Karpas-422 (cell line): ENCODE measurements around the gene SPN. TPM values are rescaled to one million over a fixed set of nuclear protein-coding genes. Genes with fewer than 3 reads are reported as not detected.

Source experiments
- DNase-seq: peaks from one replicate; pipeline ENCODE4 v3.0.0-alpha.2; 2015
- H2AFZ ChIP-seq: fragments of 200-600 bp; sonication (generic); 2 replicates; pipeline ENCODE4 v1.6.1; 2014; ENCODE audit warnings: antibody characterized with exemption, low read length, mixed read lengths
- H3K27ac ChIP-seq: fragments of 200-600 bp; sonication (generic); 2 replicates; pipeline ENCODE4 v1.5.1; 2014; ENCODE audit warnings: mild to moderate bottlenecking, low read length, moderate library complexity
- H3K27me3 ChIP-seq: fragments of 200-600 bp; sonication (generic); 2 replicates; pipeline ENCODE4 v1.6.1; 2014; ENCODE audit warnings: low read length, mixed read lengths
- H3K36me3 ChIP-seq: fragments of 200-600 bp; sonication (generic); 2 replicates; pipeline ENCODE4 v1.6.1; 2014; ENCODE audit warnings: low read length, mixed read lengths; ENCODE audit not compliant: insufficient read depth
- H3K4me1 ChIP-seq: fragments of 200-600 bp; sonication (generic); 2 replicates; pipeline ENCODE4 v1.6.1; 2014; ENCODE audit warnings: mild to moderate bottlenecking, low read length, mixed read lengths
- H3K4me2 ChIP-seq: fragments of 200-600 bp; sonication (generic); 2 replicates; pipeline ENCODE4 v1.6.1; 2014; ENCODE audit warnings: low read length, low read depth, mild to moderate bottlenecking; ENCODE audit not compliant: poor library complexity, severe bottlenecking
- H3K4me3 ChIP-seq: fragments of 200-600 bp; sonication (generic); 2 replicates; pipeline ENCODE4 v1.5.1; 2014; ENCODE audit warnings: mild to moderate bottlenecking, antibody characterized with exemption, low read length, mixed read lengths
- H3K79me2 ChIP-seq: fragments of 200-600 bp; sonication (generic); 2 replicates; pipeline ENCODE4 v1.6.1; 2014; ENCODE audit warnings: mild to moderate bottlenecking, low read length, mixed read lengths
- H3K9ac ChIP-seq: fragments of 200-600 bp; sonication (generic); 2 replicates; pipeline ENCODE4 v1.6.0; 2014; ENCODE audit warnings: low read length
- H3K9me2 ChIP-seq: fragments of 200-600 bp; sonication (generic), shearing (Covaris generic); replicated peaks from 2 replicates; pipeline ENCODE4 v1.6.0; 2014; ENCODE audit warnings: mild to moderate bottlenecking, low read length, moderate library complexity; ENCODE audit not compliant: insufficient read depth
- H3K9me3 ChIP-seq: fragments of 300-700, 200-600 bp; sonication (generic); 2 replicates; pipeline ENCODE4 v1.6.1; 2014; ENCODE audit warnings: low read length, mixed read lengths
- H4K20me1 ChIP-seq: fragments of 200-600 bp; sonication (generic); 2 replicates; pipeline ENCODE4 v1.6.1; 2014; ENCODE audit warnings: mild to moderate bottlenecking, antibody characterized with exemption, low read length, low read depth; ENCODE audit not compliant: insufficient read depth
- total RNA-seq: library from RNA; depleted of rRNA; stranded (reverse); fragments of >200 nt; shearing (Covaris generic); gene quantifications from 2 replicates; pipeline ENCODE4 v1.2.3, GENCODE V29; 2014; ENCODE audit warnings: low replicate concordance; rRNA removed

SPN gene
- total RNA-seq, 1 experiment from 2014 or later, result 0.63 TPM

DNA sequence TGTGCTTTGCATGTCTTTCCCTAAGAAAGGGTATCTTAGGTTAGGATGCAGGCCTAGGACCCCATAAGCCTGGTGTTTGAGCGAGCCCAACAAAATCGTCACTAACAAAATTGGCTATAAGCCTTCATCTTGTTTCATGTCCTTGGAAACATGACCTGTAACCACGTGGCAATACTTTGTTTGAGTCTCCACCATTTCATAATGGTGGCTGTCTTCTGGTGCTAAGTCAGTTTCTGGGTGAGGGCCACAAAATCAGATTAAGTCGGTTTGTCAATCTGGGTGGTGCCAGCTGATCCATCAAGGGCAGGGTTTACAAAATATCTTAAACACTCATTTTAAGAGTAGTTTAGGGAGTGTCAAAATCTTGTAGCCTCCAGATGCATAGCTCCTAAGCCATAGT lies 49.8 kb downstream of the SPN start:
- Histone ChIP-seq H3K4me2 (no peak overlapping the region), H3K4me1 (peaks cover 29% of the 10 kb centered on the region), H2AFZ (no peak overlapping the region), H3K79me2 (no peaks in the 10 kb centered on the region), H3K9me3 (no peaks in the 10 kb centered on the region), H3K27me3 (no peaks in the 10 kb centered on the region), H4K20me1 (no peaks in the 10 kb centered on the region), H3K9me2 (no peaks in the 10 kb centered on the region), H3K4me3 (no peak overlapping the region), H3K36me3 (no peaks in the 10 kb centered on the region), H3K9ac (no peak overlapping the region), H3K27ac (no peak overlapping the region)
- no peak for DNase-seq

DNA sequence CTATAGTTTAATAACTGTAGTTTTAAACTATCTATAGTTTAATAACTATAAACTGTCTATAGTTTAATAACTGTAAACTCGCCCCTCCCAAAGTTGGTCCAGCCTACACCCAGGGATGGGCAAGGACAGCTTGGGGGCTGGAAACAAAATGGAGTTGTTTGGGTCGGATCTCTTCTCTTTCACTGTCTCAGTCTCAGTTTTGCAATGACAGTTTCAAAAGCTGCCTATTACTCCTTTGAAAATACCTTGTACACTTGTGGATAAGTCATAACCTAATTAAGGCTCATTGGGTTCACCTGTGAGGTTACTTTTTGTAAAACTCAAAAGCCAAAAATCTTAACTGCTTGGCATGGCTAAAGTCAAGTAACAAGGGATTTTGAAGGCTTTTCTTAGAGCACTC lies 51.3 kb downstream of the SPN start:
- Histone ChIP-seq H3K27ac (no peak overlapping the region), H3K9ac (no peak overlapping the region), H3K9me2 (no peaks in the 10 kb centered on the region), H4K20me1 (no peaks in the 10 kb centered on the region), H3K4me3 (no peak overlapping the region), H3K4me2 (no peak overlapping the region), H3K36me3 (no peaks in the 10 kb centered on the region), H2AFZ (no peak overlapping the region), H3K9me3 (no peaks in the 10 kb centered on the region), H3K27me3 (no peaks in the 10 kb centered on the region), H3K4me1 (peaks cover 18% of the 10 kb centered on the region), H3K79me2 (no peaks in the 10 kb centered on the region)
- no peak for DNase-seq

DNA sequence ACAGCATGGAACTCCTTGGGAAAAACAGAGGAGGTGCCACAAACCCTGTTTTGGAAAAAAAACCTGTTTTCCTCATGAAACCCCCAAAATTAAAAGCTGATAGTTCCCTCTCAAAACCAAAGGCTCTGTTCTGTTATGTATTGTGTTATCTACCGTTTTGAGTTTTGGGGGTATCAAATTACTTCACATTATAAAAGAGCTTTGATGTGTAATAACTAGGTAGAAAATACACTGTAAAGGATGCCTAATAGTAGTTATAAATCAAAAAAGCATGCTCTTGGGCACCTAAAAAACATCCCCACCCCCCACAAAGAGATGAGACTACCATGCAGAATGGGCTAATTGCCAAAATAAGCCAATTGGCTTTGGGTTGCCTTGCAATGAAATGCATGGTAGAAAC lies 51.9 kb downstream of the SPN start:
- H3K4me1 ChIP-seq, result peaks cover 12% of the 10 kb centered on the region

DNA sequence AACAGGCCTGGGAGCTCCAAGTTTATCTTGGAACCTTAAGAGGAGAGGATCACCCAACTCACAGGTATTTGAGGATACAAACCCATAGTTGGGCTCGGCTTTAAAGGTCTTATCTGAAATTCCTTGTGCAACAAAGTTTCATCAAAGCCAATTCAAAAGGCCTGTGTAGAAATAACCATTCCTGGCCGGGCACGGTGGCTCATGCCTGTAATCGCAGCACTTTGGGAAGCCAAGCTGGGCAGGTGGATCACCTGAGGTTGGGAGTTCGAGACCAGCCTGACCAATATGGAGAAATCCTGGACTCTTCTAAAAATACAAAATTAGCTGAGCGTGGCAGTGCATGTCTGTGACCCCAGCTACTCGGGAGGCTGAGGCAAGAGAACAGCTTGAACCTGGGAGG lies 54.1 kb downstream of the SPN start:
- Histone ChIP-seq H3K27ac (no peak overlapping the region), H3K4me2 (no peak overlapping the region), H3K4me1 (peaks cover 3% of the 10 kb centered on the region; the same call in 1 of the 2 replicates), H3K9me3 (no peaks in the 10 kb centered on the region), H3K4me3 (no peak overlapping the region), H3K79me2 (no peaks in the 10 kb centered on the region), H3K9ac (no peak overlapping the region), H3K27me3 (no peaks in the 10 kb centered on the region), H4K20me1 (no peaks in the 10 kb centered on the region), H3K9me2 (no peaks in the 10 kb centered on the region), H2AFZ (no peak overlapping the region), H3K36me3 (no peaks in the 10 kb centered on the region)
- no peak for DNase-seq

More for the DNA sequence above, 51.9 kb downstream of the SPN start:
- Histone ChIP-seq H3K4me3 (no peak overlapping the region), H2AFZ (no peak overlapping the region; the same call in 1 of the 2 replicates), H3K27ac (no peak overlapping the region), H4K20me1 (no peaks in the 10 kb centered on the region), H3K27me3 (no peaks in the 10 kb centered on the region), H3K9me3 (no peaks in the 10 kb centered on the region), H3K9ac (no peak overlapping the region), H3K4me2 (no peak overlapping the region), H3K36me3 (no peaks in the 10 kb centered on the region), H3K79me2 (no peaks in the 10 kb centered on the region), H3K9me2 (no peaks in the 10 kb centered on the region)
- DNase-seq, result no peak

DNA sequence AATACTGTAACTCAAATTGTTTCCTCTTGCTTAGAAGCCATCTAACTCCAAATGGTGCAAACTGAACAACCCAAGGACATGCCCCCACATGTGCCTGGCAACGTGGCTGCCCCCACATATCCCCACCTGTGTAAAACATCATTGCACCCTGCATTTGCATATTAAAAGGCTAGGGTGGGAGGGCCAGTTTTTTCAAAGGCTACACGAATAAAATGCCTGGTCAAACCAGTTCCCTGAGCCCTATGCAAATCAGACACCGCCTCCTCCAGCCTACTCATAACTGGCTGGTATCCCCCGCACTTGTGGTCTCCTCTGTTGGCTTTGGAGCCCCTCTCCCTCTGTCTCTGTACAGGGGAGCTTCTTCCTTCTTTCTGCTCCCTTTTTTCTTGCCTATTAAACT lies 56.0 kb downstream of the SPN start:
- H3K9ac ChIP-seq, result no peak overlapping the region
- no peak for DNase-seq
- no peaks in the 10 kb centered on the region for H3K79me2 ChIP-seq
- H3K4me2 ChIP-seq, result no peak overlapping the region
- no peak overlapping the region for H3K4me3 ChIP-seq
- H3K27ac ChIP-seq, result no peak overlapping the region
- H2AFZ ChIP-seq, result no peak overlapping the region
- peaks cover 3% of the 10 kb centered on the region; the same call in 1 of the 2 replicates for H3K4me1 ChIP-seq
- no peaks in the 10 kb centered on the region for H3K27me3 ChIP-seq
- H3K36me3 ChIP-seq, result no peaks in the 10 kb centered on the region
- no peaks in the 10 kb centered on the region for H4K20me1 ChIP-seq
- no peaks in the 10 kb centered on the region for H3K9me2 ChIP-seq
- no peaks in the 10 kb centered on the region for H3K9me3 ChIP-seq

Other genes starting within 250 kb of the SPN start
- 62.7 and 102 TPM in 2 replicates for gene BOLA2, start 208.9 kb upstream of the SPN start, total RNA-seq
- 7.8 and 54.8 TPM in 2 replicates for gene SLX1B, start 208.7 kb upstream of the SPN start, total RNA-seq
- gene SULT1A4, start 203.3 kb upstream of the SPN start, total RNA-seq, result 2.1 and 9.0 TPM in 2 replicates
- gene NPIPB12, start 156.8 kb upstream of the SPN start, total RNA-seq, result 28.0 and 53.2 TPM in 2 replicates
- gene QPRT, start 15.9 kb downstream of the SPN start, total RNA-seq, result 39.6 and 45.8 TPM in 2 replicates
- gene C16orf54, start 82.7 kb downstream of the SPN start, total RNA-seq, result 0.86 and 2.5 TPM in 2 replicates
- not detected in 2 replicates for gene ZG16, start 115.0 kb downstream of the SPN start, total RNA-seq
- gene KIF22, start 127.5 kb downstream of the SPN start, total RNA-seq, result 75.4 and 105 TPM in 2 replicates
- gene MAZ, start 143.3 kb downstream of the SPN start, total RNA-seq, result 118 and 320 TPM in 2 replicates
- gene PRRT2, start 148.9 kb downstream of the SPN start, total RNA-seq, result 0.87 and 3.5 TPM in 2 replicates
- 25.4 and 69.2 TPM in 2 replicates for gene PAGR1, start 152.9 kb downstream of the SPN start, total RNA-seq
- 7.8 and 25.7 TPM in 2 replicates for gene MVP, start 157.2 kb downstream of the SPN start, total RNA-seq
- gene CDIPT, start 200.0 kb downstream of the SPN start, total RNA-seq, result 48.1 and 57.4 TPM in 2 replicates
- gene SEZ6L2, start 236.3 kb downstream of the SPN start, total RNA-seq, result 0.04 TPM in 1 of 2 replicates, not detected in the other
- 0.19 and 2.2 TPM in 2 replicates for gene ASPHD1, start 237.2 kb downstream of the SPN start, total RNA-seq